LNCaP clone FGC (cell line): ENCODE data around the gene GRSF1.
A peak's percentile ranks its signal among the peaks of the same experiment; 100 is the strongest.
"Not testable (repeated sequence)": the region's sequence is repeated elsewhere in the genome, so short reads cannot be mapped to it uniquely, and the experiment has no call there.

Experiments used
- DNase-seq: peaks from one replicate; pipeline ENCODE4 v3.0.0-alpha.2; 2011; ENCODE audit warnings: low read depth
- H3K4me3 ChIP-seq: 2 replicates; pipeline ENCODE4 v1.5.1; 2011; ENCODE audit warnings: mild to moderate bottlenecking, low read depth, low read length, control low read depth
- CTCF ChIP-seq: IDR thresholded peaks from 2 replicates; pipeline ENCODE4 v1.5.1; 2012; ENCODE audit warnings: mild to moderate bottlenecking; ENCODE audit not compliant: control insufficient read depth, insufficient read depth; ENCODE audit errors: extremely low read depth

The GRSF1 gene

GRCh38 chr4:70793626-70794025, 46.1 kb downstream of the GRSF1 start:
- TF ChIP-seq CTCF = no peak
- no peak overlapping the region for H3K4me3 ChIP-seq
- no peak for DNase-seq

- no peak for DNase-seq
- TF ChIP-seq CTCF = no peak
- no peak overlapping the region for H3K4me3 ChIP-seq
Measured at GRCh38 chr4:70788733-70789132, 51.0 kb downstream of the GRSF1 start.

- no peak for TF ChIP-seq CTCF
- no peak for DNase-seq
- no peak overlapping the region for H3K4me3 ChIP-seq
Measured at GRCh38 chr4:70787496-70787895, 52.2 kb downstream of the GRSF1 start.

- H3K4me3 ChIP-seq = no peak overlapping the region
- TF ChIP-seq CTCF = no peak
- DNase-seq = no peak
Measured at GRCh38 chr4:70783096-70783495, 56.6 kb downstream of the GRSF1 start.

- DNase-seq = peak; percentile 98
- no peak for TF ChIP-seq CTCF
- no peak overlapping the region for H3K4me3 ChIP-seq
Measured at GRCh38 chr4:70778888-70779422, 60.7 kb downstream of the GRSF1 start.

GRCh38 chr4:70772929-70773555, 66.6 kb downstream of the GRSF1 start:
- no peak for DNase-seq
- no peak overlapping the region for H3K4me3 ChIP-seq
- TF ChIP-seq CTCF = no peak

GRCh38 chr4:70769396-70769795, 70.3 kb downstream of the GRSF1 start:
- not testable (repeated sequence) for H3K4me3 ChIP-seq, DNase-seq
